ENCODE results near the gene CENPS.
"Not testable (repeated sequence)": the region's sequence is repeated elsewhere in the genome, so short reads cannot be mapped to it uniquely, and the experiment has no call there.

Gene CENPS

GRCh38 chr1:10418741-10419140 is 11.5 kb upstream of the CENPS start:
- not testable (repeated sequence) for DNase-seq (ENCODE audit: low read depth in 1 of 2, low spot score in 1 of 2)

- DNase-seq (ENCODE audit: low read depth in 1 of 2, low spot score in 1 of 2), result no peak
Observed at GRCh38 chr1:10419351-10419750, 10.9 kb upstream of the CENPS start.

GRCh38 chr1:10421637-10422036 is 8.6 kb upstream of the CENPS start:
- DNase-seq (ENCODE audit: low read depth in 1 of 2, low spot score in 1 of 2), result no peak

- DNase-seq (ENCODE audit: low read depth in 1 of 2, low spot score in 1 of 2), result no peak
Observed at GRCh38 chr1:10424034-10424433, 6.2 kb upstream of the CENPS start.

GRCh38 chr1:10424651-10425050 is 5.6 kb upstream of the CENPS start:
- no peak for DNase-seq (ENCODE audit: low read depth in 1 of 2, low spot score in 1 of 2)

GRCh38 chr1:10425826-10426534 is 4.3 kb upstream of the CENPS start:
- not testable (repeated sequence) for DNase-seq (ENCODE audit: low read depth in 1 of 2, low spot score in 1 of 2)

GRCh38 chr1:10426535-10426848 is 3.7 kb upstream of the CENPS start:
- DNase-seq (ENCODE audit: low read depth in 1 of 2, low spot score in 1 of 2), result not testable (repeated sequence)

GRCh38 chr1:10428984-10429383 is 1.2 kb upstream of the CENPS start:
- no peak for DNase-seq (ENCODE audit: low read depth in 1 of 2, low spot score in 1 of 2)

GRCh38 chr1:10429868-10430215 is 391 bp upstream of the CENPS start:
- DNase-seq (ENCODE audit: low read depth in 1 of 2, low spot score in 1 of 2), result no peak

GRCh38 chr1:10431070-10431730 is 967 bp downstream of the CENPS start:
- no peak for DNase-seq (ENCODE audit: low read depth in 1 of 2, low spot score in 1 of 2)

- DNase-seq (ENCODE audit: low read depth in 1 of 2, low spot score in 1 of 2), result no peak
Observed at GRCh38 chr1:10432910-10433700, 2.9 kb downstream of the CENPS start.

- DNase-seq (ENCODE audit: low read depth in 1 of 2, low spot score in 1 of 2), result no peak
Observed at GRCh38 chr1:10433790-10434189, 3.6 kb downstream of the CENPS start.

GRCh38 chr1:10434590-10434989 is 4.4 kb downstream of the CENPS start:
- DNase-seq (ENCODE audit: low read depth in 1 of 2, low spot score in 1 of 2), result no peak

GRCh38 chr1:10437052-10437451 is 6.8 kb downstream of the CENPS start:
- DNase-seq (ENCODE audit: low read depth in 1 of 2, low spot score in 1 of 2), result no peak

GRCh38 chr1:10438677-10439163 is 8.5 kb downstream of the CENPS start:
- DNase-seq (ENCODE audit: low read depth in 1 of 2, low spot score in 1 of 2), result no peak

GRCh38 chr1:10440305-10440704 is 10.1 kb downstream of the CENPS start:
- DNase-seq (ENCODE audit: low read depth in 1 of 2, low spot score in 1 of 2), result no peak

GRCh38 chr1:10440794-10441193 is 10.6 kb downstream of the CENPS start:
- no peak for DNase-seq (ENCODE audit: low read depth in 1 of 2, low spot score in 1 of 2)

GRCh38 chr1:10444248-10444647 is 14.0 kb downstream of the CENPS start:
- DNase-seq (ENCODE audit: low read depth in 1 of 2, low spot score in 1 of 2), result no peak

- no peak for DNase-seq (ENCODE audit: low read depth in 1 of 2, low spot score in 1 of 2)
Observed at GRCh38 chr1:10444795-10445397, 14.7 kb downstream of the CENPS start.

- DNase-seq (ENCODE audit: low read depth in 1 of 2, low spot score in 1 of 2), result no peak
Observed at GRCh38 chr1:10446790-10447422, 16.7 kb downstream of the CENPS start.

- no peak for DNase-seq (ENCODE audit: low read depth in 1 of 2, low spot score in 1 of 2)
Observed at GRCh38 chr1:10449751-10450150, 19.5 kb downstream of the CENPS start, which contains the start of gene CORT. Gene CORT (plus strand): TSS chr1:10450031. CDS start chr1:10450224, 193 bp downstream.
